ENCODE data around the gene HPS3. TPM values are rescaled to one million over a fixed set of nuclear protein-coding genes. Genes with fewer than 3 reads are reported as not detected.
"Not testable (repeated sequence)": the region's sequence is repeated elsewhere in the genome, so short reads cannot be mapped to it uniquely, and the experiment has no call there.

Gene HPS3
- total RNA-seq, 1 donor from 2014 or later: 19.3 TPM

GRCh38 chr3:149090907-149091306, 38.5 kb upstream of the HPS3 start:
- no peak for DNase-seq (ENCODE audit: extremely low spot score, unreplicated experiment)
- no peak overlapping the region for H3K4me3 Mint-ChIP-seq (ENCODE audit: unreplicated experiment)
- no peaks in the 10 kb centered on the region for H3K36me3 Mint-ChIP-seq (ENCODE audit: unreplicated experiment)
- H3K4me1 Mint-ChIP-seq (ENCODE audit: unreplicated experiment): peaks cover 3% of the 10 kb centered on the region
- no peak overlapping the region for H3K27ac Mint-ChIP-seq (ENCODE audit: unreplicated experiment)
- no peak for TF ChIP-seq CTCF (IDR thresholded peaks at IDR 0.05)
- H3K27me3 Mint-ChIP-seq (ENCODE audit: unreplicated experiment): no peaks in the 10 kb centered on the region
- no peaks in the 10 kb centered on the region for H3K9me3 Mint-ChIP-seq (ENCODE audit: unreplicated experiment)

- Mint-ChIP-seq H3K4me3 (ENCODE audit: unreplicated experiment) (no peak overlapping the region), H3K27ac (ENCODE audit: unreplicated experiment) (no peak overlapping the region), H3K4me1 (ENCODE audit: unreplicated experiment) (no peaks in the 10 kb centered on the region), H3K9me3 (ENCODE audit: unreplicated experiment) (no peaks in the 10 kb centered on the region), H3K27me3 (ENCODE audit: unreplicated experiment) (no peaks in the 10 kb centered on the region), H3K36me3 (ENCODE audit: unreplicated experiment) (no peaks in the 10 kb centered on the region)
- DNase-seq (ENCODE audit: extremely low spot score, unreplicated experiment): no peak
- TF ChIP-seq CTCF (IDR thresholded peaks at IDR 0.05): no peak
Measured at GRCh38 chr3:149091983-149092382, 37.5 kb upstream of the HPS3 start.

- Mint-ChIP-seq H3K9me3 (ENCODE audit: unreplicated experiment) (no peaks in the 10 kb centered on the region), H3K27me3 (ENCODE audit: unreplicated experiment) (no peaks in the 10 kb centered on the region), H3K27ac (ENCODE audit: unreplicated experiment) (no peak overlapping the region), H3K4me3 (ENCODE audit: unreplicated experiment) (no peak overlapping the region), H3K36me3 (ENCODE audit: unreplicated experiment) (no peaks in the 10 kb centered on the region), H3K4me1 (ENCODE audit: unreplicated experiment) (no peaks in the 10 kb centered on the region)
- no peak for TF ChIP-seq CTCF (IDR thresholded peaks at IDR 0.05)
- no peak for DNase-seq (ENCODE audit: extremely low spot score, unreplicated experiment)
Measured at GRCh38 chr3:149095487-149095886, 34.0 kb upstream of the HPS3 start.

GRCh38 chr3:149097987-149098386, 31.5 kb upstream of the HPS3 start:
- not testable (repeated sequence) for H3K4me1 Mint-ChIP-seq (ENCODE audit: unreplicated experiment); DNase-seq (ENCODE audit: extremely low spot score, unreplicated experiment); H3K4me3 Mint-ChIP-seq (ENCODE audit: unreplicated experiment); H3K9me3 Mint-ChIP-seq (ENCODE audit: unreplicated experiment); H3K27ac Mint-ChIP-seq (ENCODE audit: unreplicated experiment); H3K36me3 Mint-ChIP-seq (ENCODE audit: unreplicated experiment); H3K27me3 Mint-ChIP-seq (ENCODE audit: unreplicated experiment)

GRCh38 chr3:149101154-149101553, 28.3 kb upstream of the HPS3 start:
- Mint-ChIP-seq H3K4me1 (ENCODE audit: unreplicated experiment) (no peaks in the 10 kb centered on the region), H3K36me3 (ENCODE audit: unreplicated experiment) (peaks cover 3% of the 10 kb centered on the region), H3K4me3 (ENCODE audit: unreplicated experiment) (no peak overlapping the region), H3K27ac (ENCODE audit: unreplicated experiment) (no peak overlapping the region), H3K27me3 (ENCODE audit: unreplicated experiment) (no peaks in the 10 kb centered on the region), H3K9me3 (ENCODE audit: unreplicated experiment) (peaks cover 4% of the 10 kb centered on the region)
- no peak for DNase-seq (ENCODE audit: extremely low spot score, unreplicated experiment)
- TF ChIP-seq CTCF (IDR thresholded peaks at IDR 0.05): no peak

GRCh38 chr3:149101641-149102040, 27.8 kb upstream of the HPS3 start:
- H3K4me1 Mint-ChIP-seq (ENCODE audit: unreplicated experiment): no peaks in the 10 kb centered on the region
- no peak overlapping the region for H3K27ac Mint-ChIP-seq (ENCODE audit: unreplicated experiment)
- H3K27me3 Mint-ChIP-seq (ENCODE audit: unreplicated experiment): no peaks in the 10 kb centered on the region
- peaks cover 3% of the 10 kb centered on the region for H3K36me3 Mint-ChIP-seq (ENCODE audit: unreplicated experiment)
- TF ChIP-seq CTCF (IDR thresholded peaks at IDR 0.05): no peak
- no peak for DNase-seq (ENCODE audit: extremely low spot score, unreplicated experiment)
- no peak overlapping the region for H3K4me3 Mint-ChIP-seq (ENCODE audit: unreplicated experiment)
- H3K9me3 Mint-ChIP-seq (ENCODE audit: unreplicated experiment): peaks cover 4% of the 10 kb centered on the region

Measured in osteocyte (in vitro differentiated cells).